A549 (cell line): ENCODE data around the gene SPSB4. TPM values are rescaled to one million over a fixed set of nuclear protein-coding genes. Genes with fewer than 3 reads are reported as not detected.

ENCODE experiments used
- ATAC-seq, 2 experiments: fragments of 200-7000 bp in 1 of 2; fragments of >200 bp in 1 of 2; cut with Nextera tagmentation in 1 of 2; cut with Tn5 transposase in 1 of 2; 3 replicates each; pipeline versions ENCODE4 v1.8.0 to v1.9.1; 2018 to 2020; ENCODE audit warnings: mild to moderate bottlenecking in 1 of 2, moderate library complexity in 1 of 2
- CTCF ChIA-PET: fragments of 300-600 bp; sonication (Branson Sonifier 250); formaldehyde crosslinking; extraction: SDS; loops from one replicate; lab custom pipeline; 2021; ENCODE audit warnings: antibody characterized with exemption, inconsistent platforms; lab: Yijun Ruan, JAX
- POLR2A ChIA-PET: fragments of 350-600 bp; formaldehyde crosslinking; extraction: SDS; loops from one replicate; lab custom pipeline; 2021; ENCODE audit warnings: antibody characterized with exemption, inconsistent platforms; lab: Yijun Ruan, JAX
- DNase-seq, 2 experiments: peaks; one replicate each; pipeline versions ENCODE4 v3.0.0 to v3.0.0-alpha.2; 2011 to 2016; ENCODE audit warnings: low read depth in 1 of 2, low spot score in 1 of 2
- FAIRE-seq: peaks from 2 replicates; lab custom pipeline; 2011; peaks lifted over from hg19 to GRCh38; lab: Jason Lieb, UNC
- H3K27ac ChIP-seq, 2 experiments: fragments of >200 bp; sonication (Bioruptor Twin); formaldehyde crosslinking; 3 replicates each; pipeline ENCODE4 v1.5.1; 2016 to 2017
- H3K4me1 ChIP-seq: fragments of >200 bp; sonication (Bioruptor Twin); formaldehyde crosslinking; 3 replicates; pipeline ENCODE4 v1.6.1; 2016
- H3K4me2 ChIP-seq: fragments of >200 bp; sonication (Bioruptor Twin); formaldehyde crosslinking; 3 replicates; pipeline ENCODE4 v1.6.1; 2016
- H3K4me3 ChIP-seq: fragments of >200 bp; sonication (Bioruptor Twin); formaldehyde crosslinking; 3 replicates; pipeline ENCODE4 v1.5.1; 2016
- H3K9me3 ChIP-seq: fragments of >200 bp; sonication (Bioruptor Twin); formaldehyde crosslinking; 3 replicates; pipeline ENCODE4 v1.6.1; 2016
- BHLHE40 ChIP-seq: IDR thresholded peaks from 2 replicates; pipeline ENCODE4 v1.6.1; 2012; ENCODE audit warnings: low read depth, low read length, inconsistent platforms
- CBX2 ChIP-seq: fragments of 200-600 bp; sonication (generic); IDR thresholded peaks from 2 replicates; pipeline ENCODE4 v1.6.1; 2016; ENCODE audit warnings: low read depth, mild to moderate bottlenecking, borderline replicate concordance
- CEBPB ChIP-seq, 2 experiments: fragments of >200 bp in 1 of 2; sonication (Bioruptor Twin) in 1 of 2; formaldehyde crosslinking in 1 of 2; IDR thresholded peaks; 2 replicates each; pipeline ENCODE4 v1.6.1; 2012 to 2016
- CHD4 ChIP-seq: fragments of 200-600 bp; sonication (generic); IDR thresholded peaks from 2 replicates; pipeline ENCODE4 v1.6.1; 2016; ENCODE audit warnings: antibody characterized with exemption, mild to moderate bottlenecking, borderline replicate concordance
- EHF ChIP-seq: fragments of 250-450 bp; sonication (Bioruptor Pico); IDR thresholded peaks from 2 replicates; pipeline ENCODE4 v1.5.0; 2020; ENCODE audit warnings: mild to moderate bottlenecking
- FOSB ChIP-seq: fragments of 250-450 bp; sonication (Bioruptor Pico); IDR thresholded peaks from 2 replicates; pipeline ENCODE4 v1.5.0; 2020; ENCODE audit warnings: mild to moderate bottlenecking, moderate library complexity
- FOSL2 ChIP-seq, 2 experiments: fragments of 450-650 bp in 1 of 2; fragments of >200 bp in 1 of 2; sonication (Bioruptor Twin) in 1 of 2; formaldehyde crosslinking; IDR thresholded peaks; 2 replicates each; pipeline versions ENCODE4 v1.5.0 to v1.6.1; 2016 to 2020; ENCODE audit warnings: mild to moderate bottlenecking in 1 of 2, moderate library complexity in 1 of 2
- FOXS1 ChIP-seq: fragments of 250-450 bp; sonication (Bioruptor Pico); IDR thresholded peaks from 2 replicates; pipeline ENCODE4 v1.5.0; 2020; ENCODE audit warnings: mild to moderate bottlenecking, moderate library complexity
- GATA3 ChIP-seq: IDR thresholded peaks from 2 replicates; pipeline ENCODE4 v1.6.1; 2012; ENCODE audit warnings: borderline replicate concordance
- HDAC2 ChIP-seq: fragments of 200-600 bp; sonication (generic); IDR thresholded peaks from 2 replicates; pipeline ENCODE4 v1.6.1; 2016
- HOXA7 ChIP-seq: fragments of 250-450 bp; sonication (Bioruptor Pico); IDR thresholded peaks from 2 replicates; pipeline ENCODE4 v1.5.0; 2020; ENCODE audit warnings: mild to moderate bottlenecking, moderate library complexity
- HOXB13 ChIP-seq: fragments of 250-450 bp; sonication (Bioruptor Pico); IDR thresholded peaks from 2 replicates; pipeline ENCODE4 v1.5.0; 2020; ENCODE audit warnings: low read depth, mild to moderate bottlenecking, moderate library complexity
- HOXB5 ChIP-seq: fragments of 250-450 bp; sonication (Bioruptor Pico); IDR thresholded peaks from 2 replicates; pipeline ENCODE4 v1.5.0; 2020; ENCODE audit warnings: mild to moderate bottlenecking, moderate library complexity
- JUNB ChIP-seq: fragments of >200 bp; sonication (Bioruptor Twin); formaldehyde crosslinking; IDR thresholded peaks from 2 replicates; pipeline ENCODE4 v1.6.1; 2016
- MAFK ChIP-seq: fragments of 450-650 bp; IDR thresholded peaks from 2 replicates; pipeline ENCODE4 v1.6.1; 2014; ENCODE audit not compliant: partially characterized antibody
- MAZ ChIP-seq: fragments of 150-350 bp; IDR thresholded peaks from 2 replicates; pipeline ENCODE4 v1.6.1; 2014; ENCODE audit warnings: antibody characterized with exemption, low read depth, low read length, borderline replicate concordance
- MYC ChIP-seq: IDR thresholded peaks from 2 replicates; pipeline ENCODE4 v1.6.1; 2012; ENCODE audit warnings: mild to moderate bottlenecking, inconsistent platforms, low read length, improper control_type of control experiment, borderline replicate concordance
- NFE2L2 ChIP-seq: fragments of 150-350 bp; conservative IDR thresholded peaks from 2 replicates; pipeline ENCODE4 v1.6.1; 2014; ENCODE audit warnings: low read length
- NR3C1 ChIP-seq: fragments of >200 bp; sonication (Bioruptor Twin); formaldehyde crosslinking; IDR thresholded peaks from 3 replicates; pipeline ENCODE4 v1.6.1; 2017
- POLR2A ChIP-seq: IDR thresholded peaks from 2 replicates; pipeline ENCODE4 v1.6.1; 2012; ENCODE audit warnings: mild to moderate bottlenecking, low read length
- POLR2AphosphoS2 ChIP-seq: conservative IDR thresholded peaks from 2 replicates; pipeline ENCODE4 v1.6.1; 2012; ENCODE audit warnings: low read length, improper control_type of control experiment, inconsistent platforms
- RAD21 ChIP-seq, 2 experiments: fragments of >200 bp in 1 of 2; sonication (Bioruptor Twin) in 1 of 2; formaldehyde crosslinking in 1 of 2; IDR thresholded peaks in 1 of 2; conservative IDR thresholded peaks in 1 of 2; 2 replicates in 1 of 2; 3 replicates in 1 of 2; pipeline ENCODE4 v1.6.1; 2012 to 2018; ENCODE audit warnings: inconsistent platforms in 1 of 2
- RARB ChIP-seq: fragments of 250-450 bp; sonication (Bioruptor Pico); IDR thresholded peaks from 2 replicates; pipeline ENCODE4 v1.8.0; 2021; ENCODE audit warnings: mild to moderate bottlenecking, moderate library complexity
- RCOR1 ChIP-seq: fragments of 150-350 bp; IDR thresholded peaks from 2 replicates; pipeline ENCODE4 v1.6.1; 2014; ENCODE audit warnings: antibody characterized with exemption, low read length, low read depth
- RFX5 ChIP-seq: fragments of 450-650 bp; IDR thresholded peaks from 2 replicates; pipeline ENCODE4 v1.7.1; 2014; ENCODE audit warnings: antibody characterized with exemption, mild to moderate bottlenecking, moderate library complexity
- RNF2 ChIP-seq: fragments of 200-600 bp; sonication (generic); IDR thresholded peaks from 2 replicates; pipeline ENCODE4 v1.6.1; 2016; ENCODE audit warnings: low read depth, mild to moderate bottlenecking, antibody characterized with exemption, moderate library complexity, borderline replicate concordance
- ZSCAN20 ChIP-seq: fragments of 250-450 bp; sonication (Bioruptor Pico); IDR thresholded peaks from 2 replicates; pipeline ENCODE4 v1.8.0; 2022; ENCODE audit warnings: mild to moderate bottlenecking, moderate library complexity
- WGBS: methylation state at CpG from one replicate; pipeline ENCODE4 v1.1.6; 2017; ENCODE audit errors: missing lambda C conversion rate; 5-methylcytosine and 5-hydroxymethylcytosine counted together
- polyA plus RNA-seq, 4 experiments: library from polyadenylated mRNA; depleted of rRNA in 3 of 4; stranded (reverse); fragments of >200 nt; fragmentation: RNase III in 1 of 4; extraction: RNeasy Plus Mini Kit Qiagen cat#74134 plus additional on column Dnase treatment in 1 of 4; gene quantifications; 2 replicates in 3 of 4; 3 replicates in 1 of 4; pipeline ENCODE4 v1.2.3, GENCODE V29; 2011 to 2017
- TF ChIP-seq, protein P1 (sequence below): fragments of 250-450 bp; sonication (Bioruptor Pico); IDR thresholded peaks from 2 replicates; pipeline ENCODE4 v1.5.0; 2021; ENCODE audit warnings: mild to moderate bottlenecking, moderate library complexity, borderline replicate concordance
- TF ChIP-seq, protein P2 (sequence below): fragments of >200 bp; sonication (Bioruptor Twin); formaldehyde crosslinking; IDR thresholded peaks from 2 replicates; pipeline ENCODE4 v1.6.1; 2016
- TF ChIP-seq, protein P3 (sequence below): fragments of >200 bp; sonication (Bioruptor Twin); formaldehyde crosslinking; IDR thresholded peaks from 3 replicates; pipeline ENCODE4 v1.6.1; 2016
- TF ChIP-seq, protein P4 (sequence below): IDR thresholded peaks from 2 replicates; pipeline ENCODE4 v1.6.1; 2012; ENCODE audit warnings: low read depth, borderline replicate concordance
- TF ChIP-seq, protein P5 (sequence below): IDR thresholded peaks from 2 replicates; pipeline ENCODE4 v1.6.1; 2012

Gene SPSB4
- polyA plus RNA-seq, 2 of the 4 experiments (the other 2 are of a cell fraction), result 0.03 to 0.04 TPM

DNA sequence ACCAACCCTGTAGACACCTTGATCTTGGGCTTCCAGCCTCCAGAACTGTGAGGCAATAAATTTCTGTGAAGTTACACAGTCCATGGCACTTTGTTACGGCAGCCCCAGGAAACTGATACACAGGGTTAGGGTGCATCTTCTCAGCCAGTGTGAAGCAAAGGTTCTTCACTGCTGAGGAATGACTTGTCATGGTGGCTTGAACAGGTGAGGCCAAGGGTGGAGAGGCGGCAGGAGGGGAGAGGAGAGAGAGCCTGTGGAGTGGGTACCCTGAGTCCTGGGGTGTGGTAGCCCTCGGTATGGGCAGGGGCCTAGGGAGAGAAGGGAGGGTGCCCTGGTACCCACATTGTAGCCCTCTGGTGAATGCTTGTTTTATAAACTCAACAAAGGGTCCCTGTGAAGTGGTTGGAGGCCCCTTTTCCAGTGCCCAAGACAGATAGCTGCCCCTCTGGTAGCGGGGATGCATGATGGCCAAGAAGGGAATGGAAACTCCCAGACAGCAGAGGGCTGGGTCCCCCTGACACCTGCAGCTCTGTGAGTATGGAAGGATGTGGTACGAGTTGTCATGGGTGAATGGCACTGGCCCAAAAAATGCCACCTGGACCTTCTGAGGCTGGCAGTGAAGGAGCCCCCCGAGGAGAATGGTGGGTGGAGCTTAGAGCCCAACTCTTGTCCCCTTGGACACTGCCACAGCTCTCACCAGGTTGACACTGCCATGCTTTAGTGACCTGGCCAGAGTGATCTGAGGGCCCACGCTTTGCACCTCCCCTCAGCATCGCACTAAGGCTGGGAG lies 49.6 kb downstream of the SPSB4 start:
- Histone ChIP-seq H3K4me3 (no peak overlapping the region), H3K4me1 (no peaks in the 10 kb centered on the region), H3K27ac (no peak overlapping the region), H3K4me2 (no peak overlapping the region), H3K9me3 (no peaks in the 10 kb centered on the region)
- DNase-seq (no peak), FAIRE-seq (no peak), ATAC-seq (no peak; a peak in 1 of 6 replicates)
- CTCF ChIA-PET, result no interaction called here
- TF ChIP-seq FOXS1 (CRISPR knock-in tag) (no peak), RNF2 (no peak), POLR2A (no peak), RARB (CRISPR knock-in tag) (no peak), HOXB5 (no peak), GATA3 (no peak), POLR2AphosphoS2 (no peak), RAD21 (conservative IDR thresholded peaks at IDR 0.05 in 1 of 2, IDR thresholded peaks at IDR 0.05 in 1 of 2) (no peak), NFE2L2 (no peak), NR3C1 (no peak), MYC (no peak), MAZ (no peak), CBX2 (no peak), BHLHE40 (no peak), CHD4 (no peak)
- TF ChIP-seq, protein P1, sequence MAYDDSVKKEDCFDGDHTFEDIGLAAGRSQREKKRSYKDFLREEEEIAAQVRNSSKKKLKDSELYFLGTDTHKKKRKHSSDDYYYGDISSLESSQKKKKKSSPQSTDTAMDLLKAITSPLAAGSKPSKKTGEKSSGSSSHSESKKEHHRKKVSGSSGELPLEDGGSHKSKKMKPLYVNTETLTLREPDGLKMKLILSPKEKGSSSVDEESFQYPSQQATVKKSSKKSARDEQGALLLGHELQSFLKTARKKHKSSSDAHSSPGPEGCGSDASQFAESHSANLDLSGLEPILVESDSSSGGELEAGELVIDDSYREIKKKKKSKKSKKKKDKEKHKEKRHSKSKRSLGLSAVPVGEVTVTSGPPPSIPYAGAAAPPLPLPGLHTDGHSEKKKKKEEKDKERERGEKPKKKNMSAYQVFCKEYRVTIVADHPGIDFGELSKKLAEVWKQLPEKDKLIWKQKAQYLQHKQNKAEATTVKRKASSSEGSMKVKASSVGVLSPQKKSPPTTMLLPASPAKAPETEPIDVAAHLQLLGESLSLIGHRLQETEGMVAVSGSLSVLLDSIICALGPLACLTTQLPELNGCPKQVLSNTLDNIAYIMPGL (CRISPR knock-in tag), result no peak
- TF ChIP-seq, protein P2, sequence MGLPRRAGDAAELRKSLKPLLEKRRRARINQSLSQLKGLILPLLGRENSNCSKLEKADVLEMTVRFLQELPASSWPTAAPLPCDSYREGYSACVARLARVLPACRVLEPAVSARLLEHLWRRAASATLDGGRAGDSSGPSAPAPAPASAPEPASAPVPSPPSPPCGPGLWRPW, result no peak
- TF ChIP-seq, protein P3, sequence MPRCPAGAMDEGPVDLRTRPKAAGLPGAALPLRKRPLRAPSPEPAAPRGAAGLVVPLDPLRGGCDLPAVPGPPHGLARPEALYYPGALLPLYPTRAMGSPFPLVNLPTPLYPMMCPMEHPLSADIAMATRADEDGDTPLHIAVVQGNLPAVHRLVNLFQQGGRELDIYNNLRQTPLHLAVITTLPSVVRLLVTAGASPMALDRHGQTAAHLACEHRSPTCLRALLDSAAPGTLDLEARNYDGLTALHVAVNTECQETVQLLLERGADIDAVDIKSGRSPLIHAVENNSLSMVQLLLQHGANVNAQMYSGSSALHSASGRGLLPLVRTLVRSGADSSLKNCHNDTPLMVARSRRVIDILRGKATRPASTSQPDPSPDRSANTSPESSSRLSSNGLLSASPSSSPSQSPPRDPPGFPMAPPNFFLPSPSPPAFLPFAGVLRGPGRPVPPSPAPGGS, result no peak
- TF ChIP-seq, protein P4, sequence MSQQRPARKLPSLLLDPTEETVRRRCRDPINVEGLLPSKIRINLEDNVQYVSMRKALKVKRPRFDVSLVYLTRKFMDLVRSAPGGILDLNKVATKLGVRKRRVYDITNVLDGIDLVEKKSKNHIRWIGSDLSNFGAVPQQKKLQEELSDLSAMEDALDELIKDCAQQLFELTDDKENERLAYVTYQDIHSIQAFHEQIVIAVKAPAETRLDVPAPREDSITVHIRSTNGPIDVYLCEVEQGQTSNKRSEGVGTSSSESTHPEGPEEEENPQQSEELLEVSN, result no peak
- WGBS, result 37% methylated on average over 4 of the region's 8 CpGs
- POLR2A ChIA-PET, result no interaction called here

DNA sequence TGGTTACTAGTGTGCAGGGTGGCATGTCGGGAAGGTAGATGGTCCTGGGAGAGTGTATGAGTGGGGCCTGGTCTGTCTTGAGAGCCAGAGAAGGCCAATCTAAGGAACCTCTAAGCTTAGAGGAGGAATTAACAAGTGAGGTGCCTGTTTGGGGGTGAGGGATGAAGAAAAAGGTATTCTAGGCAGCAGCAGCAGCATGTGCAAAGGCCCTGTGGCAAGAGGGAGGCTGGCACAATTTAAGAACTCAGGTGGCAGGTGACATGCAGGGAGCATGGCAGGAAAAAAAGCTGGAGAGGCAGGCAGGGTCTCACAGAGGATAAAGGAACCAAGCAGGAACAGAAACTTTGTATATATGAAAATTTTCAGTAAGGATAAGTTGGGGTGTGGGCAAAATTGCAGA lies 51.2 kb downstream of the SPSB4 start:
- no peak for DNase-seq
- Histone ChIP-seq H3K4me3 (no peak overlapping the region), H3K4me1 (no peaks in the 10 kb centered on the region), H3K4me2 (no peak overlapping the region), H3K9me3 (no peaks in the 10 kb centered on the region), H3K27ac (no peak overlapping the region)
- FAIRE-seq, result no peak
- ATAC-seq, result no peak
- ChIA-PET POLR2A (no interaction called here), CTCF (interaction anchor here (0.9 to 2.6 kb wide), 4 partner anchors 10 to 205 kb away, joined by 4 to 8 read pairs (median 4); partner anchors contain the start of gene PXYLP1)
- 43% methylated on average over 1 of the region's 1 CpG for WGBS
- no peak for TF ChIP-seq CHD4
- no peak for TF ChIP-seq BHLHE40
- no peak for TF ChIP-seq RCOR1
- TF ChIP-seq HDAC2, result no peak
- TF ChIP-seq RNF2, result no peak
- TF ChIP-seq CEBPB (IDR thresholded peaks at IDR 0.05), result no peak
- no peak for TF ChIP-seq RFX5
- no peak for TF ChIP-seq EHF (CRISPR knock-in tag)
- TF ChIP-seq FOSL2 (IDR thresholded peaks at IDR 0.05), result no peak
- TF ChIP-seq FOSL2 (CRISPR knock-in tag; IDR thresholded peaks at IDR 0.05), result no peak
- no peak for TF ChIP-seq MAZ
- no peak for TF ChIP-seq GATA3
- no peak for TF ChIP-seq HOXB5
- TF ChIP-seq FOSB (CRISPR knock-in tag), result no peak
- no peak for TF ChIP-seq JUNB
- TF ChIP-seq MAFK, result no peak
- no peak for TF ChIP-seq NR3C1
- no peak for TF ChIP-seq HOXA7 (CRISPR knock-in tag)
- TF ChIP-seq, protein P5, sequence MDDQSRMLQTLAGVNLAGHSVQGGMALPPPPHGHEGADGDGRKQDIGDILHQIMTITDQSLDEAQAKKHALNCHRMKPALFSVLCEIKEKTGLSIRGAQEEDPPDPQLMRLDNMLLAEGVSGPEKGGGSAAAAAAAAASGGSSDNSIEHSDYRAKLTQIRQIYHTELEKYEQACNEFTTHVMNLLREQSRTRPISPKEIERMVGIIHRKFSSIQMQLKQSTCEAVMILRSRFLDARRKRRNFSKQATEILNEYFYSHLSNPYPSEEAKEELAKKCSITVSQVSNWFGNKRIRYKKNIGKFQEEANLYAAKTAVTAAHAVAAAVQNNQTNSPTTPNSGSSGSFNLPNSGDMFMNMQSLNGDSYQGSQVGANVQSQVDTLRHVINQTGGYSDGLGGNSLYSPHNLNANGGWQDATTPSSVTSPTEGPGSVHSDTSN, result no peak
- TF ChIP-seq ZSCAN20 (CRISPR knock-in tag), result no peak
- no peak for TF ChIP-seq HOXB13 (CRISPR knock-in tag)
